Upper lobe of left lung (tissue), 4 donors: Measurements from ENCODE around the gene ADSS1.

ENCODE experiments used
- CTCF ChIP-seq, 6 experiments: fragments of 450-650 bp in 4 of 6; fragments of 200-600 bp in 2 of 6; sonication (generic) in 2 of 6; IDR thresholded peaks; one replicate each; pipeline ENCODE4 v1.5.1; 2016 to 2019; ENCODE audit warnings: antibody characterized with exemption in 6 of 6
- POLR2A ChIP-seq, 4 donors: fragments of 450-650 bp; IDR thresholded peaks; one replicate each; pipeline ENCODE4 v1.5.1; 2016 to 2017; ENCODE audit warnings: antibody characterized with exemption in 4 of 4, mild to moderate bottlenecking in 2 of 4

GRCh38 chr14:104777808-104778249 lies 53.8 kb downstream of the ADSS1 start:
- TF ChIP-seq CTCF (IDR thresholded peaks at IDR 0.05) (no peak), POLR2A (IDR thresholded peaks at IDR 0.05) (no peak)
